Measurements from ENCODE around the gene GFPT2.

Gene GFPT2

GRCh38 chr5:180330810-180331646 is 22.1 kb downstream of the GFPT2 start:
- no peak overlapping the region for H3K4me2 ChIP-seq
- H2AFZ ChIP-seq (ENCODE audit: low read depth) = no peak overlapping the region

DNA sequence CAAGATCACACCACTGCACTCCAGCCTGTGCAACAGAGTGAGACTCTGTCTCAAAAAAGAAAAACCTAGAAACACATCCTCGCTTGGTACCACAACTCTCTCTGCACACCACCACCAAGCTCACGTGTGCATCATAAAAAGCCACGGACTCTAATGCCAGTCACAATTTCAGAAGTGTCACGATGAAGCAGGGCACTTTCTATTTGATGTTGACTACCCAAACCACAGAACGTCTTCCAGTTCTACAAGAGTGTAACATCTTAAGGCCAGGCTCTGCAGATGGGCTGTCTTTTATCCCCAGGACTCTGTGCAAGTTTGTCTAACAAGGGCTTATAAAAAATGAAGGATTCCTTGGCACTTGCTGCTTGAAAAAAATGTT is 22.9 kb downstream of the GFPT2 start:
- H3K79me2 ChIP-seq (ENCODE audit: insufficient read depth, low read depth) = no peaks in the 10 kb centered on the region
- no peaks in the 10 kb centered on the region for H3K36me3 ChIP-seq (ENCODE audit: insufficient read depth)
- H3K27ac ChIP-seq = no peak overlapping the region
- no peak overlapping the region for H3K9ac ChIP-seq
- H3K4me1 ChIP-seq (ENCODE audit: low read depth, poor library complexity, severe bottlenecking) = no peaks in the 10 kb centered on the region
- H3K4me3 ChIP-seq (IDR thresholded peaks at IDR 0.05; ENCODE audit: insufficient read depth, low read depth, low read length) = no peak overlapping the region
- H3K4me2 ChIP-seq = no peak overlapping the region
- TF ChIP-seq, protein P1, sequence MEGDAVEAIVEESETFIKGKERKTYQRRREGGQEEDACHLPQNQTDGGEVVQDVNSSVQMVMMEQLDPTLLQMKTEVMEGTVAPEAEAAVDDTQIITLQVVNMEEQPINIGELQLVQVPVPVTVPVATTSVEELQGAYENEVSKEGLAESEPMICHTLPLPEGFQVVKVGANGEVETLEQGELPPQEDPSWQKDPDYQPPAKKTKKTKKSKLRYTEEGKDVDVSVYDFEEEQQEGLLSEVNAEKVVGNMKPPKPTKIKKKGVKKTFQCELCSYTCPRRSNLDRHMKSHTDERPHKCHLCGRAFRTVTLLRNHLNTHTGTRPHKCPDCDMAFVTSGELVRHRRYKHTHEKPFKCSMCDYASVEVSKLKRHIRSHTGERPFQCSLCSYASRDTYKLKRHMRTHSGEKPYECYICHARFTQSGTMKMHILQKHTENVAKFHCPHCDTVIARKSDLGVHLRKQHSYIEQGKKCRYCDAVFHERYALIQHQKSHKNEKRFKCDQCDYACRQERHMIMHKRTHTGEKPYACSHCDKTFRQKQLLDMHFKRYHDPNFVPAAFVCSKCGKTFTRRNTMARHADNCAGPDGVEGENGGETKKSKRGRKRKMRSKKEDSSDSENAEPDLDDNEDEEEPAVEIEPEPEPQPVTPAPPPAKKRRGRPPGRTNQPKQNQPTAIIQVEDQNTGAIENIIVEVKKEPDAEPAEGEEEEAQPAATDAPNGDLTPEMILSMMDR (conservative IDR thresholded peaks at IDR 0.05; ENCODE audit: low read depth, low read length) = no peak
- no peaks in the 10 kb centered on the region for H3K27me3 ChIP-seq (ENCODE audit: insufficient read depth, low read depth)
- H2AFZ ChIP-seq (ENCODE audit: low read depth) = no peak overlapping the region
- no peaks in the 10 kb centered on the region for H4K20me1 ChIP-seq (ENCODE audit: insufficient read depth)

More at GRCh38 chr5:180330810-180331646, 22.1 kb downstream of the GFPT2 start:
- Histone ChIP-seq H3K9ac (no peak overlapping the region), H3K27ac (no peak overlapping the region), H3K4me3 (IDR thresholded peaks at IDR 0.05; ENCODE audit: insufficient read depth, low read depth, low read length) (no peak overlapping the region), H3K4me1 (ENCODE audit: low read depth, poor library complexity, severe bottlenecking) (no peaks in the 10 kb centered on the region), H3K27me3 (ENCODE audit: insufficient read depth, low read depth) (no peaks in the 10 kb centered on the region), H3K36me3 (ENCODE audit: insufficient read depth) (no peaks in the 10 kb centered on the region), H3K79me2 (ENCODE audit: insufficient read depth, low read depth) (no peaks in the 10 kb centered on the region), H4K20me1 (ENCODE audit: insufficient read depth) (no peaks in the 10 kb centered on the region)
- TF ChIP-seq, protein P1 (conservative IDR thresholded peaks at IDR 0.05; ENCODE audit: low read depth, low read length) = no peak

DNA sequence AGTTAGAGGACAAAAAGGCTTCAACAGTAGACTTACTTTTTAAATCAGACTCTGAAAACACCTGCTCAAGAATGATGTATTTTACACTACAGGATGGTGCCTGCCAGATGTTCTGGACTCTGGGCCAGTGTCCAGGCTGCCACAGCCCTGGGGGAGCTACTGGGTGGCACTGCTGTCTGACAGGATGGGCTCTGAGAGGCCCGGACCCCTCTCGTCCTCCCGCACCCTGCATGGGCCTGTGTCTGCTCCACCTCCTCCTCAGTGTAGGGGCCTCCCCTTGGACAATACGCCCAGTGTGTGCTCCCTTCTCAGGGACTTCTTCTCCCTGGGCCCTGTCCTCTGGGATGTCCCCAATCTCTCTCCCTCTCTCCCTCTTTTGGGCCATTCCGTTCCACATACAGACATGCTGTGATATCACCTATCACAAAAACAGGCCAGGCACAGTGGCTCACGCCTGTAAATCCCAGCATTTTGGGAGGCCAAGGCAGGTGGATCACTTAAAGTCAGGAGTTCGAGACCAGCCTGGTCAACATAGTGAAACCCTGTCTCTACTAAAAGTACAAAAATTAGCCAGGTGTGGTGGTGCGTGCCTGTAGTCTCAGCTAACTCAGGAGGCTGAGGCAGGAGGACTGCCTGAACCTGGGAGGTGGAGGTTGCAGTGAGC is 23.4 kb downstream of the GFPT2 start:
- Histone ChIP-seq H3K27ac (no peak overlapping the region), H3K4me1 (ENCODE audit: low read depth, poor library complexity, severe bottlenecking) (no peaks in the 10 kb centered on the region), H3K27me3 (ENCODE audit: insufficient read depth, low read depth) (no peaks in the 10 kb centered on the region), H3K36me3 (ENCODE audit: insufficient read depth) (no peaks in the 10 kb centered on the region), H3K4me3 (IDR thresholded peaks at IDR 0.05; ENCODE audit: insufficient read depth, low read depth, low read length) (no peak overlapping the region), H3K9ac (no peak overlapping the region), H3K79me2 (ENCODE audit: insufficient read depth, low read depth) (no peaks in the 10 kb centered on the region), H2AFZ (ENCODE audit: low read depth) (no peak overlapping the region), H3K4me2 (no peak overlapping the region), H4K20me1 (ENCODE audit: insufficient read depth) (no peaks in the 10 kb centered on the region)
- TF ChIP-seq, protein P1 (conservative IDR thresholded peaks at IDR 0.05; ENCODE audit: low read depth, low read length) = no peak

DNA sequence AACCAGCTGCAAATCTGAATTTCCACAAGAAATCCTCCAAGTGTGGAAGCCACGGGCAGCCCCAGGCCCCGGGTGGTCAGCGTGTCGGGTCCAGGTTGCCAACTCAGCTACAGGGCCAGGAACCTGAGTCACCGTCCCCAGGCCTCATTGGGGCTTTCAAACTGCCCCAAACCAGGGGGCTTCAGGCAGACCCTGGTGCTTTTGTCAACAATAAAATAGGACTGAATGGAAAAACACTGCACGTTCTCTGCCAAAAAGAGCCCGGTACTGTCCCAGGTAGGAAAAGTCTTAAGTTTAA is 24.0 kb downstream of the GFPT2 start:
- no peaks in the 10 kb centered on the region for H3K79me2 ChIP-seq (ENCODE audit: insufficient read depth, low read depth)
- H3K4me2 ChIP-seq = no peak overlapping the region
- no peak overlapping the region for H3K27ac ChIP-seq

More for the DNA sequence above, 24.0 kb downstream of the GFPT2 start:
- TF ChIP-seq, protein P1 (conservative IDR thresholded peaks at IDR 0.05; ENCODE audit: low read depth, low read length) = no peak
- Histone ChIP-seq H3K4me3 (IDR thresholded peaks at IDR 0.05; ENCODE audit: insufficient read depth, low read depth, low read length) (no peak overlapping the region), H3K36me3 (ENCODE audit: insufficient read depth) (no peaks in the 10 kb centered on the region), H3K27me3 (ENCODE audit: insufficient read depth, low read depth) (no peaks in the 10 kb centered on the region), H3K4me1 (ENCODE audit: low read depth, poor library complexity, severe bottlenecking) (no peaks in the 10 kb centered on the region), H4K20me1 (ENCODE audit: insufficient read depth) (no peaks in the 10 kb centered on the region), H3K9ac (no peak overlapping the region), H2AFZ (ENCODE audit: low read depth) (no peak overlapping the region)

Data from KMS-11 (cell line).